NCI-H1436 (cell line): Measurements from ENCODE around the gene NANP.
"Not testable (repeated sequence)": the region's sequence is repeated elsewhere in the genome, so short reads cannot be mapped to it uniquely, and the experiment has no call there.

Experiments
- DNase-seq: peaks from one replicate; lab custom pipeline; 2025; lab: John Stamatoyannopoulos, UW

The NANP gene

DNA sequence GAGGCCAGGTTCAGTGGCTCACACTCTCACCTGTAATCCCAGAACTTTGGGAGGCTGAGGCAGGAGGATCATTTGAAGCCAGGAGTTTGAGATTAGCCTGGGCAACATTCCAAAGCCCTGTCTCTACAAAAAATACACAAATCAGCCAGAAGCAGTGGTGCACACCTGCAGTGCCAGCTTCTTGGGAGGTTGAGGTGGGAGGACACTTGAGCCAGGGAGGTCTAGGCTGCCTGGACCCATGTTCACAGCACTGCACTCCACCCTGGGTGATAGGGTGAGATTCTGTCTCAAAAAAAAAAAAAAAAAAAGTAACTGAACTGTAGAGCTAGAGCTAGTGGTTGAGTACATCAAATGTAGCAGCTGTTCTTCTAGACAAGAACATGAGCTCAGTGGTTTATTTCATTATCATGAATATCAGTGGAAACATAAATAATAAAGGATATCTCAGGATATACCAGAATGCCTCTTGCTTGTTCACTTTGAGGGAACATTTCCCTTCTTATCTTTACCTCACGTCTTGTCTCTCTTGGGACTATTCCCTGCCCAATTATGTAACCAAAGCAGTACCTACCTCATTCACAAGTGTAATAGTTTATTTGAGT lies 17.6 kb downstream of the NANP start:
- no peak for DNase-seq

DNA sequence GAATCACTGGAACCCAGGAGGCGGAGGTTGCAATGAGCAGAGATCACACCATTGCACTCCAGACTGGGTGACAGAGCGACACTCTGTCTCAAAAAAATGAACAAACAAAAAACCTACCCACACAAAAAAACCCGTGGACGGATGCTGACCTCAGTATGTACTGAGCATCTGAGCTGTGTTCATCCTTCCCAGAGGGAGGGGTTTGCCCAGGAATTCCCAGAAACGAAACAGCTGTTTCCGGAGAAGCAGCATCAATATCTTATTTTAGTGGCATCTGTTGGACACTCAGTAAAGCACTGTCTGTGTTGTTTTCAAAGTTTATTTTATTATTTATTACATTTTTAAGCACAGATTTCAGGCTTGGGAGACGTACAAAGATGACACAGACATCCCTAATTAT lies 18.7 kb downstream of the NANP start:
- no peak for DNase-seq

DNA sequence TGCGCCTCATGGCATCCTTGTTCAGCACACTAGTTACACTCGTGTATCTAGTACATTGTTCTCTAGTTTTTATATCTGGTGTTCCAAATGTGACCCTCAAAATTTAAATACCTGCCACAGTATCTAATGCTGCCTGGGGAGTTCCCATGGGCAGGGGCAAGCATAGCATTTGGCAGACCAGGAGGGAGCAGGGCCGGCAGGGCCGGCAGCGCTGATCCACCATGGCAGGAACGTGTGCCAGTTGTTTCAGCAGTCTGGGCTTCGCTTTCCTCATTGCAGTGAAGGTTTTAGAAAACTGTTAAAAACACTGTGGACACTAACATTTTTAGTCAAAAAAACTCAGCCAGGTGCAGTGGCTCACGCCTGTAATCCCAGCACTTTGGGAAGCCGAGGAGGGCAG lies 19.2 kb downstream of the NANP start:
- no peak for DNase-seq

DNA sequence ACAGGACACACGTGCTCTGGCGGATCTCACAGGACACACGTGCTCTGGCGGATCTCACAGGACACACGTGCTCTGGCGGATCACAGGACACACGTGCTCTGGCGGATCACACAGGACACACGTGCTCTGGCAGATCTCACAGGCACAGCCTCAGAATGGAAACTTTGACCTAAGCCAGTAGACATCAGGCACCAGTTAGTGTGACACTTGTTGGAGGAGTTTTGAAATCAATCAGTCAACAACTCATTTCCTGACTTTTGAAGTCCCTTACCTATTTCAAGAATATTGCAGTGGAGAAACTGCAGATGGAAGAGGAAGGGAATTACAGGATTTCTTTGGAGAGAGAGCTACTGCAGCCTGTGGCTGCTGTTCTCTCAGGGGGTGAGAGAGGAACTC lies 20.9 kb downstream of the NANP start:
- not testable (repeated sequence) for DNase-seq

DNA sequence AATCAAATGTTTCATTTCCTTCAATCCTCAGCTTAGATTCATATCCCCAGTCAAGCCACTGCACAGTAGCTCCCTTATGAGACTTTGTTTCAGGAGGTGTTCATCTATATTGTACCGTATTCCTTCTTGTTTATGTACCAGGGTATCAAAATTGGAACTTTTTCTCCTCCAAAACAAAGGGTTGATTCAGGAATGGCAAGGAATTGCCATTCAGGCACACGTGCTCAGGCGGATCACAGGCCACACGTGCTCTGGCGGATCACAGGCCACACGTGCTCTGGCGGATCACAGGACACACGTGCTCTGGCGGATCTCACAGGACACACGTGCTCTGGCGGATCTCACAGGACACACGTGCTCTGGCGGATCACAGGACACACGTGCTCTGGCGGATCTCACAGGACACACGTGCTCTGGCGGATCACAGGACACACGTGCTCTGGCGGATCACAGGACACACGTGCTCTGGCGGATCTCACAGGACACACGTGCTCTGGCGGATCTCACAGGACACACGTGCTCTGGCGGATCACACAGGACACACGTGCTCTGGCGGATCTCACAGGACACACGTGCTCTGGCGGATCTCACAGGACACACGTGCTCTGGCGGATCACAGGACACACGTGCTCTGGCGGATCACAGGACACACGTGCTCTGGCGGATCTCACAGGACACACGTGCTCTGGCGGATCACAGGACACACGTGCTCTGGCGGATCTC lies 21.5 kb downstream of the NANP start:
- not testable (repeated sequence) for DNase-seq

DNA sequence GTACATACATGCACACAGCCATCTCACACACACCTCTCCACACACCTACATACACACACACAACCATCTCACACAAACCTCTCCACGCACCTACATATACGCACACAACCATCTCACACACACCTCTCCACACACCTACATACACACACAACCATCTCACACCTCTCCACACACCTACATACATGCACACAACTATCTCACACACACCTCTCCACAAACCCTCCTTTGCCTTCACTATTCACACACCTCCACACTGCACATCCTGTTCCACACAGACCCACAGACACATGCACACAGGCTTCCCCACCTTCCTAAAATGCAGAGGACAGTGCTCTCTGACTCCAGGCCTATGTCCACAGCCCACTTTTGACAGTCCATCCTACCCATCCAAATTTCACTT lies 22.2 kb downstream of the NANP start:
- no peak for DNase-seq

DNA sequence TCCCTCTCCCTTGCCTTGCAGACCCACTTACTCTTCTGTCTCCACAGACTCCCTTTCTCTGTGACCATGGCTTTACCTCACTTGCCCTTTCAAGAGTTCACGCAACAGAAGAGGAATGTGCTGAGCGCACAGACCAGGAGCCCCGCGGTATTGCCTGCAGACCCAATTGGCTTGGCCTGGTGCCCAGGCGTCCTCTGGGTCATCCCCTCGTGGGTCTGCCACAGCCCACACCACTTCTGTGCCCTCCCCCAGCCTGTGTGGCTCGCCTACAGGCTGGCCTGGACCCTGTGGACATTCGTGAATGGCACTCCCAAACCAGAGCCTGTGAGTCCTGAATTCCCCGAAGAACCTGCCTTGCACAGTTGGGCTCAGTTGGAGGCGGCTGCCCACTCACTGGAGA lies 23.2 kb downstream of the NANP start:
- no peak for DNase-seq

DNA sequence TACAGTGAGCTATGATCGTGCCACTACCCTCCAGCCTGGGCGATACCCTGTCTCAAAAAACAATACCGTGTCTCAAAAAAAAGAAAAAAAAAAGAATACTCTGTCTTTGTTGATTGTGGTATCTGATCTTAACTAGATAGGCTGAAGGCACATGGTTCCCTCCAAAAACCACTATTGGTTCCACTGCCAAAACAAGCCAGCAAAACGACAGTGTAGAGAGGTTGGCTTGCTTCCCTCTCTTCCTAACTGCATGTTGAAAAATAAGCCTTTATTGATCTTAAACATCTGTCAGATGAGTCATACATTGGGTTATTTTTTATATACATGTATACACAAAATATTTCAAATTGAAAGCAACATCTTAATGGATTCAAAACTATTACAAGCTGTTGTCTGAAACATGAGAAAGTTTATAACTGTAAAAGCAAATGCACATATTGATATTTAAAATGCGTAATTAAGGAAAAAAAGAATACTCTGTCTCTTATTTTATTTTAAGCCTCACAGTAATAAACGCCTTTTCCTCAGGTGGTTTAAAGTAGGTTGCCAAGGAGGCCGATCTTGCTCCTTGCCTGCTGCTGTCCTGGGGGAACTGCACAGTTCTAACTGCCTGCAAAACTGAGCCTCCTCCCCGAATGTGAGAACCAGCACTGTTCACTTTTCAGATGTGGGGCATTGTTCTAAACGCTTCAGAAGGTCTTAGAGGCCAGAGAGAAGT lies 31.5 kb downstream of the NANP start:
- DNase-seq = no peak

DNA sequence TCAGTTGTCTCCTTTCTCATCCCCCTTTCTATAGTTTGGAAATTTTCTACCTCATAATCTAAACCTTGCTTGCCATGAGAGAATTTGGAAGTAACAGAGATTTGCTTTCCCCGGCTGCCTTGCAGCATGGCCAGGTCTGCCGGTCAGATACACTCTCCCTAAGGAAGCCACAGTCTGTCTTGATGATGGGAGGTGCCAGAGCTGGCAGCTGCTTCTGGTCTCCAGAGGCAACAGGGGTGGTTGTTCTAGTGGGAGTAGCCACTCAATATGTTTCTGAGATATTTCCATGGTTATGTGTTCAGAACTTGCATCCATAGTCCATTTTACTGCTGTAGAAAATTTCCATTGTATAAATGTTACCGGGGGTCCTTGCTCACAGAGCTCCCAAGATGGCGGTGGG lies 33.0 kb downstream of the NANP start:
- DNase-seq = not testable (repeated sequence)

DNA sequence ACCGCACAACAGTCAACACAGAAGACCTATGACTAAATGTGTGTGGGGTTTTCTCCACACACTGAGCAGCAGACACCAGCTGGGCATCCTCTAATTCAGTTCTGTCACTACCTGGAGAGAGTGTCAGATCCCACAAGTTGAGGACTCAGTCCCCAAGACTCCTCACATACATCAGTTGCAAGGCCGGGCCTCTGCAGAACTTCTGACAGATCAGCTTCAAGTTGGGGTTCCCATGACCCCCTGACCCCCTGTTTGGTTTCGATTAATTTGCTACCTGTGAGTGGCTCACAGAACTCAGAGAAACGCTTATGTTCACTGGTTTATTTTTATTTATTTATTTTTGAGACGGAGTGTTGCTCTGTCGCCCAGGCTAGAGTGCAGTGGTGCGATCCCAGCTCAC lies 35.3 kb downstream of the NANP start:
- DNase-seq = no peak

DNA sequence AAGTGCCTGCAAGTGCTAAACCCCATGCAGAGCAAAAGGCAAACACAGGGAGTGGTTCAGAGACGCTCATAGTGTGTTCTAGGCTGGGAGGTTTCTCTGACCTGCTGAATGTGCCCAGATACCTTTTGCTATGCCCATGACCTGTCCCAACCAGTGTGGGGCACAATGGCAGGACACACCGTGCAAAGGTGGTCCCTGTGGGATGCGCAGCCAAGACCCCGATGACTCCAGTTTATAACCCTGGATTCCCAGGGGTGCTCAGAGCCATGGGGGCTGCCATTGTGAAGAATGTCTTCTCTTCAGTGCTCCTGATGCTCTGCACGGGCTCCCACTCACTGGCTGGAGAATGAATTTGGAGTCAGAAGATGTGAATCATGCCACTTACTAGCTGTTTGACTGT lies 36.3 kb downstream of the NANP start:
- DNase-seq = no peak

DNA sequence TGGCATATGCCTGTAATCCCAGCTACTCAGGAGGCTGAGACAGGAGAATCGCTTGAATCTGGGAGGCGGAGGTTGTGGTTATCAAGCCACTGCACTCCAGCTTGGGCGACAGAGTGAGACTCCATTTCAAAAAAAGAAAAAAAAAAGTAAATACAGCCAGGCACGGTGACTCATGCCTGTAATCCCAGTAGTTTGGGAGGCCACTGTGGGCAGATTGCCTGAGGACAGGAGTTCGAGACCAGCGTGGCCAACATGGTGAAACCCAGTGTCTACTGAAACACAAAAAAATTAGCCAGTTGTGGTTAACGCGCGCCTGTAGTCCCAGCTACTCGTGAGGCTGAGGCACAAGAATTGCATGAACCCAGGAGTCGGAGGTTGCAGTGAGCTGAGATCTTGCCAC lies 36.9 kb downstream of the NANP start:
- no peak for DNase-seq

DNA sequence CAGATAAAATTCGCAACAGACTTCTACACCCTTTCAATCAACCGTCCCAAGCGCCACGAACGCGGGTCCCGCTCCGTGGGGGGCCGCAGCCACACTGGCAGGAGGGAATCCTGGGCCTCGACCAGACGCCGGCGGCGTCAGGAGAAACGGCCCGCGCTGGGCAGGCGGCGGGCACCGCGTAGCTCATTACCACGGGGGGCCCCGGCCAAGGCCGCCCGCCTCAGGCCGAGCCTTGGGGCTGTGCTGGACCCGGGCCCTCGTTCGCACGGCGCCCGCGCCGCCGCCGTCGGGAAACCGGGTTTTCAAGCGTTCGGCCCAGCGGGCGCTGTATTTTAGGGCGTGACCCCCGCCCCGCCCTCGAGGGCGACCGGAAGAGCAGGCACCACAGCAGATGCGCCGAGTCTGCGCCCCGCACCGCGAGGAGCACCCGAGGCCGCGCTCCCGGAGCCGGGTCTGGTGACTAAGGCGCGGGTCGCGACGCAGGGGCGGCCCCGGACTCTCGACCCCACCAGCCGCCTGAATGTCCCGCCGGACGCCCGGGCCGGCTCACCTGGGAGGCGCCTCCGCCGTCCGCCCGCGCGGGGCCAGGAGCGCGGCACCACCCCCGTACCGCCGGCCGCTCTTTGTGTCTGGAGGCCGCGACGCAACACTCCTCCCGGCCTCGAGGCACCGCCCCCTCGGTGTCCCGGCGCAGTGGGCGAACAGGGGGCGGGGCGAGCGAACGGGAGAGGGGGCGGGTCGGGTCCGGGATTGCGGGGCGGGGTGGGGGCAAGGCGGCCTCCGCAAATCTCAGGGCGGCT lies 38.7 kb downstream of the NANP start, which contains the start of gene NINL:
TSS of gene NINL (minus strand) at position 627 of the 800 bp plus-strand sequence. CDS start 58,944 bp downstream, outside the sequence.
- peak; percentile 77 for DNase-seq

DNA sequence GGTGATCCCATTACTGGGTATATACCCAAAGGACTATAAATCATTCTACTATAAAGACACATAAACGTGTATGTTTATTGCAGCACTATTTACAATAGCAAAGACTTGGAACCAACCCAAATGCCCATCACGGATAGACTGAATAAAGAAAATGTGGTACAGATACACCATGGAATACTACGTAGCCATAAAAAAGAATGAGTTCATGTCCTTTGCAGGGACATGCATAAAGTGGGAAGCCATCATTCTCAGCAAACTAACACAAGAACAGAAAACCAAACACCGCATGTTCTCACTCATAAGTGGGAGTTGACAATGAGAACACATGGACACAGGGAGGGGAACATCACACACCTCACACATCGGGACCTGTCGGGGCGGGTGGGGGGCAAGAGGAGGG lies 40.2 kb downstream of the NANP start:
- not testable (repeated sequence) for DNase-seq

DNA sequence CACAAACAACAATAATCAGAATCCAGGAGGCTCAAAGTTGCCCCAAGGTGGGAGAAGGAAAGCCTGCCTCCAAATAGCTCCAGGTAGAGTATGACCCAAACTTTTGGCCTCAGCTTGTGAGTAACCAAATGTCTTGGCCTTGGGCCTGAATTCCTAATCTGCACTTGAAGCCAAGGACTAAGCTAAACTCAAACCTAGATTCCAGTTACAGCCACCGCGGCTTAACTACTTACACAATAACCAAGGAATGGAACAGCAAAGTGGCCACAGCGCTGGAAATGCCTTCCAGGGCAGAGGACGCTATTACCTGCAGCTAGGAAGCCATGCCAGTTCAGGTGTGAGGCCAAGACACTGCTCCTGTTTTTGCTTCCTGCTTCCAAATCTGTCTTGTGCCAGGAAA lies 43.1 kb downstream of the NANP start:
- no peak for DNase-seq

DNA sequence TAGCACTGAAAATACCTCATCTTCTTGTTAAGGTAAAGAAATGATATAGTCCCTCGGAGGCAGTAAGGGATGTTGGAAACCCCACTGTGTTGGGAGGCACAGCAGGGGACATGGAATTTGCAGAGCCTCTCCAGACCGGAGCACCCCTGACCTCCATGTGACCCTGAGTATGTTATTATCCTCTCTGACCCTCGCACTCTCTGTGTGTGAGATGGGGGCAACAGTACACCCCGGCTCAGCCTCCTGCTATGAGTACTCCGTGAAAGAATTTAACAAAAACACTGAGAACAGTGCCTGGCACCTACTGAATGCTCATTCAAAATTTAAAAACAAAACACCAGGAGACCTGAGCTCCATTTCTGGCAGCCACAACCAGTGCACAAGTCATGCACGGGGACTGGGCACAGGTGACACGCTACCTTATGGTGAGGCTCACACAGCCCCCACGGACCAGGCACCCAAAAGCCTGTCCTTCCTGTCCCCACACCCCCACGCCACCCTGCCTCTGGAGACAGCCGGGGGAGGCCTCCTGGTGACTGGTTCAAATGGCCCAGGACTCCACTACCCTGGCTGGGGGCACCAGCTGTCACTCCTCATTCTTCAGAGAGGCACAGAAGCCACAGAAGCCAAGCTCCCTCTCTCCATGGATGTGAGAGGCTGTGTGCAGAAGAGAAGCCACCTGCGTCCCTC lies 44.6 kb downstream of the NANP start:
- DNase-seq = no peak

DNA sequence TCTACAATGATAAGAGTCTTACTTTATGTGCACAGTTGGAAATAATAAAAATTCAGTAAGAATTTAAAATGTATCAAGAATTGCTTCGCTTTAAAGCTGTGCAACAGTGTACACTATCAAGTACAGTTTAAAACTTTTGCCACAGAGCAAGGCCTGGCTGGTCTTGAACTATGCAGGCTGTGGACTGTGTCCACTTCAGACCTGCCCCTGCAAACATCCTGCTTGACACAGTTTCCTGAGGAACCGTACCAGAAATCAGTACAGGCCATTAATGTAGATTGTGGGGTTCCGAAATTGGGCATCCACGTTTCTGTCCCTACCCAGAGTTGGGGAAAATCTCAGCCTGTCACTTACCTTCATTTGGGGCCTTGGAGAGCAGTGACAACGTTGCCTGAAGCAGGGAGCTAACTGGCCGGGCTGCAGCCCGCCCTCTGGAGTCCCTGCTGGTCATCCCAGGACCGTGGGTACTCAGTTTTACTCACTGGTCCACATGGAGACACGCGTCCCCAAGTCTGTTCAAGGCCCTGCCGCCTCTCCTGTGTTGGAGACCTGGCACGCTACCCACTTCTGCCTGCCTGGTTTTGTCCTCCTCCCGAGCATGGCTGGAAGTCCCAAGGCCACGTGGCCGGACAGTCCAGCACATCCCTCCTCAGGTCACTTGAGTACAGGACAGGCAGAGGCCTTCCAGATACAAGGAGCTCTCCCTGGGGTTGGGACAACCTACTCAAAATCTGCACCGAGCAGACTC lies 46.9 kb downstream of the NANP start:
- no peak for DNase-seq

DNA sequence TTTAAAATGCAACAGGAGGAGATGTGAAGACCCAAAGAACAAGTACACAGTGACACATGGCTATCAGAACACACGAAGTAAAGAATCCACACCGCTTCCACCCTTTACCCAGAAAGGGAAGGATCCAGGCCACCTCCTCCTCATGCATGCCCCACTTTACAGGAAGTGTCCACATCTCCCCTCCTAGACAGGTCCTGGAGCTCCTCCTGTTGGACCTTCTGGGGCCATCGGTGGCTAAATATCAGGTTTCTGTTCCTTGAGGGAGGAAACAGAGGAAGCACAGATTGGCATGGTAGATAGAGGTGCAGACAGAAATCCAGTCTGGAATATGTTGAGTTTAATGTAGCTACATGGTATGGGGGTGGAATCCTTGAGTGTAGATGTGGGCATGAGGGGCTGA lies 49.4 kb downstream of the NANP start:
- no peak for DNase-seq

DNA sequence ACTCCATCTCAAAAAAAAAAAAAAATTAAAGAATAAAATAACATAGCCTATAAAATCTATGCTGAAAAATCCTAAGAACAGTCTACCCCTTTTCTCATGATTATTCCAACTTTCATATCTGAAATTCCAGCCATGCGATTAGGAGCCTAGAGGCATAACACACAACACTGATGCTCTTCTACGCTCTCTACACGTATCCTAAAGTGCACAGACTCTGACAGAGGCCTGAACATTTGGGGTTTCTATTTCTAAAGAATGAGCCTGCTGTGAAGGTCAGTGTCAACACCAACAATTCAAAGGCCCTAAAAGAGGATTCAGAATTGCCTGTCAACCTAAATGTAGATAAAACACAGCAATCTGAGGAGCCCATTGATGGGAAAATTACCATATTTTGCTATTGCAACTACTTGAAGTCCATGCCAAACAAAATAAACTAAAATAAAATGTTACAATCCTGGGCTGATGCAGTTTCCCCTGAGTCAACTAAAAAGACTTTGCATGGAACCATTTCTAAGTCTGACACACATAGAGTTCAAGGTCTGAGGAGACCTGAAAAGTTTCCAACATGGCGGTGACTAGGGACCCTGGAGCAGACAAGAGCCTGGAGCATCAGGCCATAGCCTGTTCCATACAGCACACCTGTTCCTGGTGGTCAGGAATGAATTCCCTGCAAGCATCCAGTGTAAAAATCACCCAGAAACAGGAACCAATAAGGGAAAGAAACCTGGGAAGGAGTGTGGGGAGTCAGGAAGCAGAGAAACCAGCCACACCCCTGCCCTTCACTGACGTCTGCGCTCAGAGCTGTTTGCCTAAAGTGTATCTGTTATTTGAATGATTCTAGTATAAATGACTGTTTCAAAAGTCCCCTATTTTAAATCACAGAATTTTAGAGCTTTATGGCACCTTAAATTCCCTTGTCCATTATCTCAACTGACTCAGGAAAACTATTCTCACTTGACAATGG lies 50.2 kb downstream of the NANP start:
- DNase-seq = no peak

DNA sequence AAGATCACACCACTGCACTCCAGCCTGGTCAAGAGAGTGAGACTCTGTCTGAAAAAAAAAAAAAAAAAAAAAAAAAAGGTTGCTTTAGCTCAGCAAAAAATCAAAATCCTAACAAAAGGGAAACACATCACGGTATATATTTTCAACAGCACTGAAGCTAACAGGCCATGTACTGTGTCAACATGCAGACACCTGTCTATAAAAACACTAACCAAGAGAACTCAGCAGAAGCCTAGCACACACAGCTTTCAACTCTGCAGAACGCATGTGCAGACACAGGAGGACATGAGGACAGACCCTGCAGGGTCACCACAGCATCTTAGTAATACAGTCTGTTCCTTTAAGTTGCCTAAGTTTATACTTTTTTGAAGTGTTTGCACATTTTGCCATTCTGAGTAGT lies 52.0 kb downstream of the NANP start:
- no peak for DNase-seq
